GM19023 (cell line): ENCODE results near the gene UNC13B.

Experiments
- ATAC-seq: cut with Tn5 transposase; IDR thresholded peaks from one replicate; pipeline ENCODE4 v1.9.1; 2021; ENCODE audit warnings: mild to moderate bottlenecking, moderate library complexity; ENCODE audit not compliant: unreplicated experiment

The UNC13B gene

DNA sequence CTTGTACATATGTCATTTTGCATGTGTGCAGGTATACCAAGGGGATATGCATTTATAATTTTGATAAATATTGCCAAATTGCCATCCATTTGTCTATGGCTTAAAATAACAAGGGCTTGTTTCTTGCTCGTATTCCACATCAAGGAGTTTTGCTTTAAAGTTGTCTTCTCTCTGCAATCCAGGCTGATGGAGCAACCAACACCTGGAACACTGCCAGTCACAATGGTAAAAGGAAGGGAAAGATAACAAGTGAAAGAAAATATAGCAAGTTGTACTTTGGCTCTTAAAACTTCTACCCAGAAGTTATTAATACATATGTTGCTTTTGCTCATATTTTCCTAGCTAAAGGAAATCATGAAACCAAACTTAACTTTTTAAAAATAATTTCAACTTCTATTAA, 156.9 kb downstream of the UNC13B start:
- ATAC-seq, result no peak

DNA sequence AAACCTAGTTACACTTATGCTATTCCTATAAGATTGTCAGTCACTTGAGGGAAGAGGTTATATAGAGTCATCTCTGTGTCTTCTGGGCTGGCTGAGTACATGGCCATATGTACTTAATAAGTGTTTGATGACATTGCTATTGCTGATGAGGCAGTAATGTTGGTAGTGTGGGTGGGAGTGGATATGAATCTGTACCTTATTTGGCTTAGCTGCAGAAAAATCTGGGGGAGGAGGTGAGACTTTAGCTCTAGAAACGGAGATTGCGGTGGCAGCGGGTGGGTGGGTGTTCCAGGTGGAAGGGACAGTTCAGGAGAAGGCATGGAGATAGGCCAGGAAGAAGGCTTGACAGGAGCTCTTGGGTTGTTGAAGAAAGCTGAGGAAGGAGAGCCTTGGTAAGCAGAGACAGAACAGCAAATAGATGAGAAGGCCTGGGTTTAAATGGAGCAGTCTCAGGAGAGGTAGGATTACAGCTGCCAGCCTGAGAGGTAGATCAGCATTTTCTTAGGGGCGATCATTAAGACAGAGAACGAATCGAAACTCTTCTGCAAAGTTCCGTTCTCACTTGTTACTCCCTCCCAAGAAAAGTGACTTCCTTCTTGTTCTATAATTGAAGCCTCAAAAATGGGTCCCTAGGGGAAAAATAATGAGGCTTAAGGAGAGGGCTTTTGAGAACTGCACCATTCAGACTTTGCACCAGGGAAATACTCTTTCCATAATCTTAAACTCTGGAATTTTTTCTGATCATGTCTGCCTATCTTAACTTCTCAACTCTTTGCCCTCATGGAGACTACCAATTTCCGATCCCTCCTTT, 160.5 kb downstream of the UNC13B start:
- ATAC-seq, result no peak

DNA sequence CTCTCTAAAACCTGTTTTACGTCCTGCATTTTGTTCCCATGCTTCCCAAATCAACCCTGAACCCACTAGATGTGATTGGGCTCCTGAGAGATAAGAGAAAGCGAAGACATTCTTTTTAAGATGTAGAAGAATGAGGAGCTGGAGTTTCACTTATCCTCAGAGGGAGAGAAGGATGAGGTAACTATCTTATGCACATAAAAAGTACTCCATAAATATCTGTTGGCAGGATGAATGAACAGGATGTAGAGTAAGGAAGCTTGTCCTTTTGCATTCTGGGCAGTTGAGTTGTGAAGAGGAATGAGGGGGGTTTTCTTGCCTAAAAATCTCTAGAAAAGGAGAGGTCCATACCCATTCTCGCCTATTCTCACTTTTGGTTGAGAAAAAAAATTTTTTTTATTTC, 163.2 kb downstream of the UNC13B start:
- ATAC-seq, result no peak

DNA sequence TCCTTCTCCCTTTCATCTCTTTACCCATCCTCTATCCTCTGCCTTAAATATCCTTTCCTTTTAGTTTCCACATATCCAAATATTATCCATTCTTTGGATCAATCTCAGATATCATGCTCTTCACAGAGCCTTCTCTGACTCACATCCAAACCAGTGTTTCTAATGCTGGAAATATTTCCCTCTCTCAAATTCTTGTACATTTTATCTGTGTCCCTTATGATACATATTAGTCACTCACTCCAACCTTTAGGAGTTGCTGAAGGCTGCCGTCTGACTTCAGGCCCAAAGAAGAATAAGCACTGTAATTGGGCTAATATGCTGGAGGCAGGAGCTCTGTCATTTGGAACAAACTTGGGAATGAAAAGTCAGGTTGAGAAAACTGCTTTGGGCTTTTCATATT, 171.7 kb downstream of the UNC13B start:
- ATAC-seq, result no peak

DNA sequence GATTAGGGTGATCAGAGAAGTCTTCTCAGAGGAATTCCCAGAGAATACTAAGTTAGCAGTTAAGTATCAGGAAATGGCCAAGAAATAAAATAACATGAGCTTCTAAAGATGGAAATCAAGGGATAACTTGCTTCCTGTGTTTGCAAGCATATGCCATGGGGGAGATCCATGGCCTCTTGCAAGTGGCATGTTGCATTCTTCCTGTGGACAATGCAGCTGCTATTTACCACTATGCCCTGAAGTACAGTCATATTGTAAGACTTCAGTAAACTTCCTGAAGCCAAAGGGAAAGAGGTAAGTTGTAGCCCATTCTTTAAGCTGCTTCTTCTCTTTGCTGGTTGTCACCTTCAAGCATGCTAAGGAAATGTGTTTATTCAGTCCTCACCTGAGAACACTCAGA, 173.4 kb downstream of the UNC13B start:
- ATAC-seq, result no peak

DNA sequence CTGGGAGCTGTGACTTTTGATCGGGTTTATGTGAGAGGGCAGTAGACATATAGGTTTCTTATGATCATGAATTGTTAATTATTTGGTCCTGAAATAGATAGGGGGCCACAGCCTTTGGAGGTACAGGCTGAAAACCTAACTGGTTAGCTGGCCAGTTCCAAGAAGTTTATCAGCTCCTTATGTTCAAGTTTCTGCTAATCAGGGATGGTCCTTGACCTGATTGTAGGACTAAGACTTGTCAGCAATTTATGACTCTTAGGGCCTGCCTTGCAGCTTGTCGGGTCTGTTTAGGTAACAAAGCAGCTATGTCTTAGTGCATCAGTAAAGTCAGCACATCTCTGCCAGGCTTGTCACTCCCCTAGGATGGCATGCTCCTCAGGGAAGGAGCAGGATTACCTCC, 176.3 kb downstream of the UNC13B start:
- no peak for ATAC-seq

DNA sequence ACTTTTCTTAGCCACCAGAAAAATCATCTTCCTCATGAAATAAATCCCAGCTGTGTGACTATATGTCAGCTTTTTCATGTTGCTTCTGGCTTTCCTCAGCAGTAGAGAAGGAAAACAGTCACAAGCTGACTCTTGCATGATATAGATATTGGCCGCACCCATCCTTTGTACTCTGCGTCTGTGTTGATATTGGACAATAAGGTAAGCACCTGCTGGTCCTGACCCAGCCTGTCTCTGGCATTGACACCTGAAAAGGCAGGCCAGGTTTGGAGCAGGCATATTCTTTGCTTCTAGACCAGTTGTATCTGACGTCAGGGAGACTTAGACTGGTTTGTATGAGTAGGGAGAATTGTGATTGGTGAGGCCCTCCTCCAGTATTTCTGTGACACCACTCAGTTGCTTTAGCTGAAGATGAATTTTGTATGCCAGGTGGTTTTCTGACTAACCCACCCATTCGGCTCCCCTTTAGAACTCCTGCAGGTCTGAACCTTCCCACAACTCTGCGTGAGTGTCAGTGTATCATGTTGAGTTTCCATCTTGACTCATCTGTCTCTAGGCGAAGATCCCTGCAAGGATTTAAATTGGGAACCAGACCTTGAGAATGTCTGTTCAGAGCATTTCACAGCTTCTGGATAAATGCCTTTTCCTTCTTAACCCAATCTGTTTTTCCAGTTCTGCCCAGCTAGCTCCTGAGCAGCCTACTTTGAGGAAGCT, 176.9 kb downstream of the UNC13B start:
- no peak for ATAC-seq

DNA sequence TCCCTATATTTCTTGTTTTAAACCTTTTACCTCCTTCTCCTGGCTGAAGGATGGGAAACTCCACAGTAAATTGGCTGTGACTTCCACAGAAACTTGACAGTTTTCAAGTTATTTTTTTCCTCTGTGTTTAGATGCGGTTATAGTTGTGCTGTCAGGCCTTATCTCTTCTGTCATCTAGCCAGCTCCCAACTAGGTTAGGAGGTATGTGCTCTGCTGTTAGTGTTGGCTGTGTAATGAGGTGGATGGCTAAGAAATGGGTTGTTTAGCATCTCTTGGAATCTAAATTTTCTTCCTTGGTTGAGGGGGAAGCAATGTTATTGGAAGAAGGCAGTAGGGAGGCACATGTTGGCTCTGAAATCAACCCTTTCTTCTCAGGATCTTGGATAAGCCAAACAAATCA, 178.2 kb downstream of the UNC13B start:
- ATAC-seq, result no peak

DNA sequence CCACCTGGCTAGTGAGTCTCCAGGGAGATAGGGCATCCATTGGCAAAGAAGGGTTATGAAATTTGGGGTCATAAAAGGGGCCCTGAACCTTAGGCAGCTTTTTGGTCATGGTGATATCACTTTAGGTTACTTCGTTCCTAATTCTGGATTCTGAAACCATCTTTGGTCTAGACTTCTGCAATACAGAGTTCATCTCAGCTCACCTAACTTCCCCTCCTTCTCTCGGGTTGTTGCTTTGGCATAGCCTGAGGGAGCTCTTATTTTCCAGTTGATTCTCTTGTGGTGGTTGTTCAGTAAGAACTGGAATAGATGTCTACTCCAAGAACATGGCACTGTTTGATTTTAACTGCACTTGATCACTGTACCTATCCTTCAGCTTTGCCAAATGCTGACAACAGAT, 179.2 kb downstream of the UNC13B start:
- ATAC-seq, result no peak

DNA sequence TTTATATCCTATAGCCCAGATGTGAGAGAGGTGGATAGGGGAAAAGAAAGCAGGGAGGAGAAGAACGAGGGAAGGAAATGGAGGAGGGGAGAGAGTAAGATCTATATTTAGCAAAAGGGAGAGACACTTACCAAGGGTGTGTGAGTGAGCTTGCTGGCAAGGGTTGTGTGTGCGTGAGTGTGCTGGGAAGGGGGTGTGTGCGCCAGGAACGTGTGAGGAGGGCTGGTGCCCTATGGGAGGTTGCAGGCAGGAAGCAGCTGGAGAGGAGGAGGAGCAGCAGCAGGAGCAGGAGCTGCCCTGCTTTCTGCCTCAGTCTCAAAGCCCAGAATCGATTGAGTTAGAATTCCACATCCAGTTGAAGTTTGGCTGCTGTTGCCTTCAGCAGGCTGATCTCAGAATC, 179.8 kb downstream of the UNC13B start:
- no peak for ATAC-seq

DNA sequence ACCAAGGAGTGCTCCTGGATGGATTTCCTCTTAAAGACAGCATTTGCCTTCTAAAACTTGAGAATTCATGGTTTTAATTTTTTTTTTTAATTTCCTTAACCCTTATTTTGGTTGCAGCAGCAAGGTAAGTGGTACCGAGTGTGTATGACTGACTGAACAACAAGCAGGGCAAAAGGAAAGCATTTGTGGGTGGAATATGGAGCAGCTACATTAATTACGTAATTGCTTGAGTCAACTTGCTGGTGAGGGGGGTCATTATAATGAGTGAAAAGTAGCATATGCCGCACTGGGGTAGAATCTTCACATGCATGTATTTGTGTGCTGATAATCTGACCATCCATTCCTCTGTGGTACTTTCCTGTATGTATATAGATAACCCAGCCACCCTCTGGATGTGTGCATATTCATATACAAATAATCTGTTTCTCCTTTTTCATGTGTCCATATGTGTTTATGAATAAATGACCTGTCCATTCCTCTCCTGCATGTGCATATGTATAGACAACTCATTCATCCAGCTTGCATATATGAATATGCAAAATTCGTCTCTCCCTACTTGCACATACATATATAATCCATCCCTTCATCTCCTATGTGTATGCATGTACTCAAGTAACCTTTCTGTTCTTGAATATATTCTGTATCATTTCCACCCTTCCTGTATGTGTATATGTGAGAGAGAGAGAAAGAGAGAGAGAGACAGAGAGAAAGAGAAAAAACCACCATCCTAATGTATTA, 180.6 kb downstream of the UNC13B start:
- no peak for ATAC-seq

DNA sequence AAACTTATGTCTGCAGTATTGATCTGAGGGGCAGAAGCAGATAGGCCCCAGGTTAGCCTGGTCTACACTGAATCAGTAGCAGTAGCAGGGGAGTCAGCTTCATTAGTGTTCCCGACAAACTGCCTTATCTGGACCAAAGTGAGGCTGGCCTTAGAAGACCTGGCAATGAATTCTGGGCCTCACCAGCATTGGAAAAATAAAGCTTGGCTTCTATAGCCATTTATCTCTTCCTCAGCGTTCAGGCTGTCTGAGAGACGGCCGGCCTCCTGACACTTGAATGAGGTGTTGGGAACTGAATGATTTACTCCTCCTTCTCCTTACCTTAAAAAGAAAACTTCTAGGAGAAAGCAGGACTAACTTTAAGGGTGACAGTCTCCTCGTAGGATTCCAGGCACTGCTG, 186.3 kb downstream of the UNC13B start:
- no peak for ATAC-seq

DNA sequence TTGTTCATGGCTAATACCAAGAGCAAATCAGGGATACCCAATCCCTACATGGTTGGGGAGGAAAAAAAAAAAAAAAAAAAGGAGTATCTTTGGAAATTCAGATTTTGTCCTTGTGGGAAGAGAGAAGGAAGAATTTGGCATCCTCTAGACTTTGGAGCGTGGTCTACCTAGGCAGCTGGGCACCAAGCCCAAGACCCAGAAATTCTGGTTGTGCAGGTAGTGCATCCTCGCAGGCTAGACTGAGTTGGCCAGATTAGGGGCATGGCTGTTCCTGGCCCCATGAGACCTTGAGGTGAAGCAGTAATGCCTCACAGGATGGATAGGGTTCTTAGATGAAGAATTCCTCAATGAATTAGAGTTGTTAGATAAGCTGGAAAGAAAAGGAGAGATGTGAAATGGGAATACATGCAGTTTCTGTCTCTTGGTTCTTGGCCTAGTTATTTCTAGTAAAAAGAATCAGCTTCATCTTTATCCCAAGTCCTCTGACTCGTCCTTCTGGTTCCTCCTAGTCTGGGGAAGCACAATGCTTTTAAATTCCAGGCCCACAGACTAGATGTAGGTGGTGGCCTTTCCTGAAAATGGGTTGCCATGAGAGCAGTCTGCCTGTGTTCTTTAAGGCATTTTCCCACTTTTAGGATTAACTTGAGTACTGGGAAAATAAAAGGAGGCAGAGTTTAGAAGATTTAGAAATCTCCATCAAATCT, 187.6 kb downstream of the UNC13B start:
- no peak for ATAC-seq

DNA sequence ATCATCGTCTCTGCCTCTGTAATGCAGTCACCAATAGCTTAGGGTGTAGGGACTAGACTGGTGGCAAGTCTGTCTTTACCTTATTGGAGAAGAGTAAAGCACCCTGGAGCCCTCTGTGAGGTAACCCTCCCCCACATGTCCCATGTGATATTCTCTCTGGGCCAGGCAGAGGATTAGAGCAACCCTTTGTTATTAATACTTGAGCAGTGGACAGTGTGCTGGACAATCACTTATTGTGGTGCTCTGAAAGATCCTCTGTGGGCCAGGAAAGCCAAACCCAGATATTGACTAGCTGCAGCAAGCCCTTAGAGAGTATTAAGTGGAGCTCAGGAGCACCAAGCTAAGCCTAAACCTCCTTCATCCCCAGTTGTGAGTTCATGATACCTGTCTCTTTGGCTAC, 188.4 kb downstream of the UNC13B start:
- ATAC-seq, result no peak

DNA sequence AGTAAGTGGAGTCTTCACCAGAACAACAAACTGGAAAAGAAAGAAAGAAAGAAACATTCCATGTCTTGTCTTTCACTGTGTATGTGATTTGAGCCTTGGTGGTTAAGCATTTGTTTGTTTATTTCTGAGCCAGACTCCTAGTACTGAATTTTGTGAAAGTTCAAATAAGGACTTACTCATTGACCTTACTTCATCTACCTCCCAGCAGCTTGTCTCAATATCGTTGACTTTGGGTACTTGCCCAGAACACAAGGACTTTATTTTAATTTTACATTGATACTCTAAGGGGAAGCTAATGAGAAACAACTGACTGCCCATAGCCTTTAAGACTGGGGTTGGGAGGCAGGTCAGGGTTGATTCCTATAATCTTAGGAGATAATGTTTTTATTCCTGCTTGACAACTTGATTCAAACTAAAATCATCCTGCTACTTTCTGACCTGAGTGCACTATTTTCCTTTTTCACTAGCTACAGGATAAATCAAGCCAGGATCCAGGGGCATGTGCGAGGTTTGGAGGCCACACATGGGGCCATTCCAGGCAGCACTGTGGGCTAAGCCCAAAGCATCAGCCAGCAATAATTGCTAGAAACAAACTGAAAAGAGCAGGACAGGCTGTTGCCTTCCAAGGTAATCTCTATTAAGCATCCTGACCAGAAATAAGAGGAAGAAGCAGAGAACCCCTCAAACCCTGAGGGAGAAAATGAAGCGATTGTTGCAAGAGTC, 189.2 kb downstream of the UNC13B start:
- no peak for ATAC-seq

DNA sequence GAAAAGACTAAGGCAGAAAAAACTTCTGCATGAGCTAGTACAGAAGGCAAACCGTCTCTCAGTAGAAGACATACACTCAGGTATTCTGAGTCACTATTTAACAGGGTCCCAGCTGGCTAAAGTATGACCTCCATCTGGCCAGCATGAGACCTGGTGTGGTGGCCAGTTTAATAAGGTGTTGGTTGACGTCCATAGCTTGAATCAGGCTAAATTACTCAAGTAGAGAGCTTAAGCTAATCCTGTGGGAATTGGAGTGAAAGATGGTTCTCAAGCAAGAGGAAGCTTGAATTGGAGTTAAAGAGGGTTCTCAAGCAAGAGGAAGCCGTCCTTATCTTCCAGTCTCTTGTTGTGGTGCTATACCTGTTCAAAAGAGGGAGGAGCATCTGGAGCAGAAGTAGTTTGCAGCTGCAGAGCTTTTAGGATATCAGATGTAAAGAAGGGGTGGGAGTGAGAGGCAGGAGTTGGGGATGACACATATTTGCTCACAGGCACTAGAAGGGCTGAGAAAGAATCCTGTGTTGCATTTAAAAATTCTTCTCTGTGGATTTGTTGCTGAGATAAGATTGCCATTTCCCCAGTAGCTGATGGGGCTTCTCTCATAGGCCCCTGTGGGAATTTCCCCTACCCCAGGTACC, 192.0 kb downstream of the UNC13B start:
- ATAC-seq, result no peak

DNA sequence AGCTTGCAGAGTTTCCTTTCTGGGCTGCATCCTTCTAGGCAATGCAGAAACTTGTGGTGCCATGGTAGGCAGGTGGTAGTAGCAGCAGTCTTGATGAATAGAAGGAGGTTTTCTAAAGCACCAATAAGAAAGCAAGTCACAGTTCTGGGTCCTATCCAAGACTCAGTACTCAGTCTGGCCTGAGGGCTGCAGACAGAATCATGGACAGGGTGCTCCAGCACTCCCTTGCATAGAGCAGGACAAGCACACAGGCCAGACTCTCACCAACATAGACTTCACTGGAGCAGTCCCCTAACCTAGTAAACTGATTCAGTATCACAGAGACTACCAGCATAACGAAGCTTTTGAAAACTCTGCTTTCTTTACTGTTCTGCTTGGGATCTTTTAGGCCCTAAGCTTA, 194.1 kb downstream of the UNC13B start:
- ATAC-seq, result no peak

DNA sequence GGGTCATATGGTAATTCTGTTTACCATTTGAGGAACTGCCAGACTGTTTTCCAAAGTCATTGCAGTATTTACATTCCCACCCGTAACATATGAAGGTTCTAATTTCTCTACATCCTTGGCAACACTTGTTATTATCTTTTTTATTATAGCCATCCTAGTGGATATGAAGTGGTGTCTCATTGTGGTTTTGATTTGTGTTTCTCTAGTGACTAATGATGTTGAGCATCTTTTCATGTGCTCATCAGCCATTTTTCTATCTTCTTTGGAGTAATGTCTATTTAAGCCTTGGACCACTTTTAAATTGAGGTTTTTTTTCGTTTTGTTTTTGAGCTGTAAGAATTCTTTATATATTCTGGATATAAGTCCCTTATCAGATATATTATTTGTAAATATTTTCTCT, 195.3 kb downstream of the UNC13B start:
- no peak for ATAC-seq

DNA sequence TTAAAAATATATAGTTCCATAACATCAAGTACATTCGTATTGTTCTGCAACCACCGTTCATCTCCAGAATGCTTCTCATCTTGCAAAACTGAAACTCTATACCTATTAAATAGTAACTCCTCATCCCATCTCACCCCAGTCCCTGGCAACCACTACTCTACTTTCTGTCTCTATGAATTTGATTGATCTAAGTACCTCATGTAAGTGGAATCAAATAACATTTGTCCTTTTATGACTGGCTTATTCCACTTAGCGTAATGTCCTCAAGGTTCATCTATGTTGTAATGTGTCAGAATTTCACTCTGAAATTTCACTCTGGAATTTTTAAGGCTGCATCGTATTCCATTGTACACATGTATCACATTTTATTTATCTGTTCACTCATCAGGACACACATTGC, 196.0 kb downstream of the UNC13B start:
- no peak for ATAC-seq
